Lower leg skin (tissue), 4 donors: ENCODE results near the gene CDRT15. TPM values are rescaled to one million over a fixed set of nuclear protein-coding genes. Genes with fewer than 3 reads are reported as not detected.

ENCODE experiments used
- DNase-seq, 2 donors: peaks; one replicate each; pipeline ENCODE4 v3.0.0-alpha.2; 2019; ENCODE audit warnings: low spot score in 2 of 2
- H3K4me3 ChIP-seq: fragments of 200-600 bp; sonication (generic); 2 replicates; pipeline ENCODE4 v1.5.1; 2017; ENCODE audit warnings: mild to moderate bottlenecking, low read depth; ENCODE audit not compliant: poor library complexity, severe bottlenecking
- CTCF ChIP-seq, 3 donors: fragments of 450-650 bp; IDR thresholded peaks; one replicate each; pipeline ENCODE4 v1.5.1; 2016; ENCODE audit warnings: antibody characterized with exemption in 3 of 3, mild to moderate bottlenecking in 3 of 3, moderate library complexity in 2 of 3
- POLR2A ChIP-seq, 2 donors: fragments of 450-650 bp; IDR thresholded peaks; one replicate each; pipeline ENCODE4 v1.6.1; 2016 to 2017; ENCODE audit warnings: antibody characterized with exemption in 2 of 2, mild to moderate bottlenecking in 1 of 2, moderate library complexity in 1 of 2
- WGBS, 2 donors: methylation state at CpG; one replicate each; pipeline ENCODE4 v1.1.5; 2018; 5-methylcytosine and 5-hydroxymethylcytosine counted together
- intact Hi-C: fragments of 100-400 bp; cut with DNase I; formaldehyde crosslinking; loops from one replicate; pipeline ENCODE4 v1.15.0; 2023; ENCODE audit warnings: low total_unique reads
- total RNA-seq, 4 donors: library from RNA; depleted of rRNA; stranded (reverse); fragments of >200 nt; gene quantifications; one replicate each; pipeline ENCODE4 v1.1.0, GENCODE V29; 2016

CDRT15 gene
- total RNA-seq, 4 donors from 2014 or later: not detected

GRCh38 chr17:14201988-14202380 lies 34.7 kb downstream of the CDRT15 start:
- WGBS, 2 donors: 94 to 97% methylated on average over 4 of the region's 4 CpGs
- intact Hi-C loops: no loop called here
- H3K4me3 ChIP-seq: no peak overlapping the region
- no peak for DNase-seq
- TF ChIP-seq POLR2A (IDR thresholded peaks at IDR 0.05) (no peak), CTCF (IDR thresholded peaks at IDR 0.05) (no peak)

GRCh38 chr17:14201021-14201987 lies 35.4 kb downstream of the CDRT15 start:
- no peak overlapping the region for H3K4me3 ChIP-seq
- 49 to 59% methylated on average over 10 of the region's 10 CpGs for WGBS, 2 donors
- TF ChIP-seq POLR2A (IDR thresholded peaks at IDR 0.05) (no peak), CTCF (IDR thresholded peaks at IDR 0.05) (no peak)
- intact Hi-C loops: no loop called here
- DNase-seq: no peak

- 73 to 74% methylated on average over 4 of the region's 4 CpGs for WGBS, 2 donors
- intact Hi-C loops: no loop called here
- TF ChIP-seq CTCF (IDR thresholded peaks at IDR 0.05): no peak
- no peak for TF ChIP-seq POLR2A (IDR thresholded peaks at IDR 0.05)
- no peak overlapping the region for H3K4me3 ChIP-seq
- no peak for DNase-seq
Measured at GRCh38 chr17:14200354-14200753, 36.3 kb downstream of the CDRT15 start.

GRCh38 chr17:14199601-14200000 lies 37.1 kb downstream of the CDRT15 start:
- TF ChIP-seq CTCF (IDR thresholded peaks at IDR 0.05) (no peak), POLR2A (IDR thresholded peaks at IDR 0.05) (no peak)
- DNase-seq: no peak
- intact Hi-C loops: no loop called here
- H3K4me3 ChIP-seq: no peak overlapping the region
- WGBS, 2 donors: 95 to 97% methylated on average over 5 of the region's 5 CpGs

- WGBS, 2 donors: 98 to 99% methylated on average over 4 of the region's 4 CpGs
- TF ChIP-seq POLR2A (IDR thresholded peaks at IDR 0.05) (no peak), CTCF (IDR thresholded peaks at IDR 0.05) (no peak)
- H3K4me3 ChIP-seq: no peak overlapping the region
- no peak for DNase-seq
- intact Hi-C loops: no loop called here
Measured at GRCh38 chr17:14198575-14198974, 38.1 kb downstream of the CDRT15 start.
